ENCODE data around the gene ICAM5. TPM values are rescaled to one million over a fixed set of nuclear protein-coding genes. Genes with fewer than 3 reads are reported as not detected.

Gene ICAM5
- total and polyA plus RNA-seq, 9 of the 15 experiments (the other 6 are each of a cell fraction or from before 2014, with no cell fraction given) = 0.10 to 114 (median 13.7) TPM

GRCh38 chr19:10315335-10316214 is 25.8 kb downstream of the ICAM5 start, which contains the start of gene FDX2 (continued):
- TF ChIP-seq ATF3 (IDR thresholded peaks at IDR 0.05) (peak; percentile 66), ATF3 (CRISPR knock-in tag; conservative IDR thresholded peaks at IDR 0.05) (no peak), TEAD2 (tag; IDR thresholded peaks at IDR 0.05) (0 out of 2 replicates have a peak, but pooled peaks have one; percentile 8), TAL1 (IDR thresholded peaks at IDR 0.05) (no peak), RBM15 (IDR thresholded peaks at IDR 0.05; ENCODE audit: insufficient read depth, low read length) (no peak), POLR2B (IDR thresholded peaks at IDR 0.05; ENCODE audit: low read depth, partially characterized antibody) (peak; percentile 73), ZNF449 (CRISPR knock-in tag; IDR thresholded peaks at IDR 0.05) (no peak), KLF13 (tag; IDR thresholded peaks at IDR 0.05; ENCODE audit: borderline replicate concordance, low read depth) (peak; percentile 71; the same call in 1 of the 2 replicates), THRB (CRISPR knock-in tag; conservative IDR thresholded peaks at IDR 0.05) (peak; percentile 34; the same call in 1 of the 2 replicates), RBBP5 (IDR thresholded peaks at IDR 0.05; ENCODE audit: borderline replicate concordance, insufficient read depth, low read length, poor library complexity, severe bottlenecking) (peak; percentile 86), NRF1 (conservative IDR thresholded peaks at IDR 0.05 in 1 of 2, IDR thresholded peaks at IDR 0.05 in 1 of 2) (peak; percentile 93 to 95), TAF1 (IDR thresholded peaks at IDR 0.05; ENCODE audit: control insufficient read depth, extremely low read depth, insufficient read depth, low read length, severe bottlenecking) (peak; percentile 44), YY1 (IDR thresholded peaks at IDR 0.05; ENCODE audit: borderline replicate concordance in 1 of 3, control insufficient read depth in 1 of 3, extremely low read depth in 1 of 3, insufficient read depth in 3 of 3, insufficient read length in 1 of 3, insufficient replicate concordance in 2 of 3, low read depth in 1 of 3, low read length in 2 of 3) (peak; percentile 95 to 100 (median 99)), L3MBTL2 (IDR thresholded peaks at IDR 0.05) (peak; percentile 26; the same call in 1 of the 2 replicates), POU5F1 (IDR thresholded peaks at IDR 0.05; ENCODE audit: borderline replicate concordance, low read depth, low read length, partially characterized antibody) (no peak), PRDM10 (IDR thresholded peaks at IDR 0.05; ENCODE audit: partially characterized antibody) (peak; percentile 17), ILF3 (IDR thresholded peaks at IDR 0.05; ENCODE audit: borderline replicate concordance) (peak; percentile 38; the same call in 1 of the 2 replicates)

All from K562 (cell line).